C4-2B (cell line): ENCODE data around the gene OSBPL9.

Experiments used
- H3K27ac ChIP-seq: fragments of 450-650 bp; 2 replicates; pipeline ENCODE4 v1.5.1; 2017
- CTCF ChIP-seq: fragments of 450-650 bp; conservative IDR thresholded peaks from 2 replicates; pipeline ENCODE4 v1.5.1; 2017; ENCODE audit warnings: mild to moderate bottlenecking
- ZFX ChIP-seq: fragments of 450-650 bp; IDR thresholded peaks from 2 replicates; pipeline ENCODE4 v1.6.1; 2017

Gene OSBPL9

GRCh38 chr1:51610637-51611036 lies 6.3 kb upstream of the OSBPL9 start:
- TF ChIP-seq CTCF (no peak), ZFX (no peak)
- no peak overlapping the region for H3K27ac ChIP-seq

- no peak for TF ChIP-seq ZFX
- no peak for TF ChIP-seq CTCF
- H3K27ac ChIP-seq = no peak overlapping the region
Observed at GRCh38 chr1:51612447-51612961, 4.4 kb upstream of the OSBPL9 start.

GRCh38 chr1:51615780-51616291 lies 1.1 kb upstream of the OSBPL9 start:
- H3K27ac ChIP-seq = no peak overlapping the region
- no peak for TF ChIP-seq ZFX
- TF ChIP-seq CTCF = no peak

GRCh38 chr1:51616490-51616889 lies 402 bp upstream of the OSBPL9 start:
- no peak overlapping the region for H3K27ac ChIP-seq
- no peak for TF ChIP-seq ZFX
- no peak for TF ChIP-seq CTCF

- H3K27ac ChIP-seq = no peak overlapping the region
- TF ChIP-seq CTCF (no peak), ZFX (no peak)
Observed at GRCh38 chr1:51618715-51619114, 1.8 kb downstream of the OSBPL9 start.

GRCh38 chr1:51620470-51620869 lies 3.6 kb downstream of the OSBPL9 start:
- no peak for TF ChIP-seq CTCF
- no peak for TF ChIP-seq ZFX

GRCh38 chr1:51621161-51621560 lies 4.3 kb downstream of the OSBPL9 start:
- no peak for TF ChIP-seq ZFX
- TF ChIP-seq CTCF = no peak
- H3K27ac ChIP-seq = no peak overlapping the region

More at GRCh38 chr1:51620470-51620869, 3.6 kb downstream of the OSBPL9 start:
- no peak overlapping the region for H3K27ac ChIP-seq
